M059J (cell line): ENCODE measurements around the gene TSKS. TPM values are rescaled to one million over a fixed set of nuclear protein-coding genes. Genes with fewer than 3 reads are reported as not detected.

ENCODE experiments used
- DNase-seq: peaks from one replicate; pipeline ENCODE4 v3.0.0-alpha.2; 2012; ENCODE audit warnings: low read depth
- total RNA-seq: library from RNA; depleted of rRNA; stranded (reverse); fragments of >200 nt; shearing (Covaris generic); gene quantifications from 2 replicates; pipeline ENCODE4 v1.2.3, GENCODE V29; 2014; rRNA removed

Gene TSKS, protein sequence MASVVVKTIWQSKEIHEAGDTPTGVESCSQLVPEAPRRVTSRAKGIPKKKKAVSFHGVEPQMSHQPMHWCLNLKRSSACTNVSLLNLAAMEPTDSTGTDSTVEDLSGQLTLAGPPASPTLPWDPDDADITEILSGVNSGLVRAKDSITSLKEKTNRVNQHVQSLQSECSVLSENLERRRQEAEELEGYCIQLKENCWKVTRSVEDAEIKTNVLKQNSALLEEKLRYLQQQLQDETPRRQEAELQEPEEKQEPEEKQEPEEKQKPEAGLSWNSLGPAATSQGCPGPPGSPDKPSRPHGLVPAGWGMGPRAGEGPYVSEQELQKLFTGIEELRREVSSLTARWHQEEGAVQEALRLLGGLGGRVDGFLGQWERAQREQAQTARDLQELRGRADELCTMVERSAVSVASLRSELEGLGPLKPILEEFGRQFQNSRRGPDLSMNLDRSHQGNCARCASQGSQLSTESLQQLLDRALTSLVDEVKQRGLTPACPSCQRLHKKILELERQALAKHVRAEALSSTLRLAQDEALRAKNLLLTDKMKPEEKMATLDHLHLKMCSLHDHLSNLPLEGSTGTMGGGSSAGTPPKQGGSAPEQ
- not detected in 2 replicates for total RNA-seq

DNA sequence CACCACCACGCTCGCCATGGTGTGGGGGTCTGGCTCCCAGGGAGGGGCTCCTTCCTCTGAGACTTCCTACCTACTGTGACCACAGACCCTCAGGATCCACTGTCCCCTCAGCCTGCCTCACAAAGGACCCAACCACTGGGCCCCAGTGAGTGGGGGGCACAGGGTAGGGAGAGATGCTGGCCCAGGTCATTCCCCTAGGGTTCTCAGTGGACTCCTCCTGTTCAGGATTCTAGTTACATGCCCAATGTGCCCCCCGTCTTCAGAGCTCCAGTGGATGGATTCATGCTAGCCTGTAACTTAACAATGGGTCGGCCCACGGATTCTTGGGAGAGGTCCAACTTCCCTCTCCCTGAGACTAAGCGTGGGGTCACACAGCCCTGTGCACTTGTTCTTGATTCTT is at the start of gene TSKS:
TSKS (minus strand) TSS at position 77 of the 400 bp plus-strand sequence; CDS start at position 18, 59 bp downstream.
- no peak for DNase-seq

DNA sequence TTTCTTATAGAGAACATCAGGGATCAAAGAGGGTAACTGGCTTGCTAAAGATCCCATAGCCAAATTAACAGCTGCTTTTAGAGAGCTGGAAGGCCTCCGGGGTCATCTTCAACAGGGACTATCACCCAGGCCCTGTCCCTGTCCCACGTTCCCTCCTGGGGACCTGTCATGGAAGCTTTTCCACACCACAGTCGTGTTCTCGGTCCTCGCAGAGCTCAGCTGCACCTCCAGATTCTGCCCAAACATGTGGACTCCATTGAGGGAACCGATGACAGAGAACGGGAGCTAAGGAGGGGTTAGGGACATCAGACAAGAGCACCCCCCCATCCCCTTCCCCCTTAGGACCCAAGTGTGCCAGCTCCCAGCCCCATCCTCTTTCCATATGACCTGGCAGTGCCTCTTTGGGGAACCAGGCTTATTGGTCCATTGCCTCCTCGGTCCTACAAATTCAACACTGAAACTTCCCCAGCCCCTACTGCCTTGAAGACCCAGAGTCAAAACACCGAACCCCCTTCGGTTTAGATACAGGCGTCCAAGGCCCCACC is 49.4 kb upstream of the TSKS start:
- no peak for DNase-seq

DNA sequence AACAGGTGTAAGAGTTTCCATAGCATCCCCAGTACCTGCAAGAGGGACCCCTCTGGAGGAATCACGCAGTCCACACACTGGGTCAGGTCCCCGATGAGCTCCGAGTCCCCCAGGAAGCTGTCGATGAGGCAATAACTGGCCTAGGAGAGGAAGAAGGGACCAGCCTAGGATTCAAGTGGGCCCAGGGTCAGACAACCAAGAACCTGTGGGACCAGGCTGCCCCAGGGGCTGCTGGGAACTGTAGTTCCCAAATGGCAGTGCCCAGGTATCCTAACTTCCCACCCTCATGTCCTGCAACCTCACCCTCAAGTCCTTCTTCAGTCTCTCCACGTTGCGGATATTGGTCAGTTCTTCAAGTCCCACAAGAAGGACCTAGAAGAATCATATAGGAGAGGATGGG is 48.2 kb upstream of the TSKS start:
- DNase-seq, result no peak

DNA sequence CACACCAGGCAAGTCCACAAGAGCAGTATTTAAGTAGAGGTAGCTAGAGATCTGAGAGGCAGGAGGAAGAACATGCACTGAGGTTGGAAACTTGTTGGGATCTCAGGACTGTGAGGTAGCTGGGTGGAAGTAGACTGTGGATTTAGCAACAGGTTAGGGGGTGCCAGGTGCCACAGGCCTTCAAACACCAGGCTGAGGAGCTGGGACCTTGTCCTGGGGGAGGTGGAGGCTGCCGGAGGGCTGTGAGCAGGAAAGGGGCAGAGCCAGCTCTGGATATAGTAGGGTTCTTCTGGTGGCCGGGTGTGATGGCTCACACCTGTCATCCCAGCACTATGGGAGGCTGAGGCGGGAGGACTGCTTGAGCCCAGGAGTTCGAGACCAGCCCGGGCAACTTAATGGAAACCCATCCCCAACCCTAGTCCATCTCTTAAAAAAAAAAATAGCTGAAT is 46.9 kb upstream of the TSKS start:
- DNase-seq, result no peak

DNA sequence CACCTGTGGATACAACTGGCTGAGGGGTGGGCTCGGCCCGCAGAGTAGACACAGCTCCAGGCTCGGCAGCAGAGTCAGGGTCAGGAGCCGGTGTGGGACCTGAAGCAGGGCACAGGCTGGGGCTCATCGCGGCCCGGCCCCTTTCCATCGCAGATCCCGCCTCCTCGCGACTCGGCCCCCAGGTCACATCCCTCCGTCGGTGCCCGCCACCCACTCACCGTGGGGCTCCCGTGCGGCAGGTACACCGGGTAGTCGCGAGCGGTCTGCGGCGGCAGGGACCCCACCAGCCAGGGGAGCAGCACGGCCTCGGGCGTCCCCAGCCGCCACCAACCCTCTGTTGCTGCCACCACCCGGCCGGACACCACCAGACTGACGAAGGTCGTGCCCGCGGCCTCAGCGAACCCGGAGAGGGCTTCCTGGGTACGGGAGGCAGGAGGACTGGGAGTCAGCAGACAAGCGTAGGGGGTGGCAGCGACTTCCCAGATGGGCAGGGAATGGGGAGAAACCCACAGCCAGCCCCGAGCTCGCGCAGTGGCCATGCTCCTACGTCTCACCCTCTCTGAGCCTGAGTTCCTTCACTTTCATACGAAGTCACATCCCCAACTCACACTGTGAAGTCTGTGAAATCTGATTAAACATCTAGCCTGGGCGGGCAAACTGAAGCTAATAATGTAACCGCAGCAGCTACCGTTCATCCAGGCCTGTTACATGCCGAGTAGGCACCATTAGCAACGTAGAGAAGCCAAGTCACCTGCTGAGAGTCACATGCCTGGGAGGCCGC is 46.2 kb upstream of the TSKS start:
- no peak for DNase-seq

DNA sequence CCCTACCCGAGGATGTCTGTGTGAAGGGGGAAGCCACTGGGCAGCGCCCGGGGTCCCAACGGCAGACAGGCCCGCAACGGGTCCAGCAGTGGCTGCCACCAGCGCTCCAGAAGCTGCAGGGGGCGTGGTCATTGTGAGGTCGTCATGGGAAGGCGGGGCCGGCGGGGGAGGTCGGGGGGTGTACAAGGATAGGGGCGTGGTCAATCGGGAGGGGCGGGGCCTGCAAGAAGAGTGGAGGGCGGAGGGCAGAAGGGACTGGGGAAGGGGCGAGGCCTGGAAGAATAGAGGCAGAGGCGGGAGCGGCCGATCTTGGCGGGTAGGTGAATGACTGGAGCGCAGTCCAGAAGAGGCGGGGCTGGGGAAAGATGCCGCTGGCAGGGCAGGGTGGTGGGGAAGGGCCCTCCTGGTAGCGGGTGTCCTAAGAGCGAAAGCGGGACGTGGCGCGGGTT is 45.6 kb upstream of the TSKS start:
- DNase-seq, result peak; percentile 55

DNA sequence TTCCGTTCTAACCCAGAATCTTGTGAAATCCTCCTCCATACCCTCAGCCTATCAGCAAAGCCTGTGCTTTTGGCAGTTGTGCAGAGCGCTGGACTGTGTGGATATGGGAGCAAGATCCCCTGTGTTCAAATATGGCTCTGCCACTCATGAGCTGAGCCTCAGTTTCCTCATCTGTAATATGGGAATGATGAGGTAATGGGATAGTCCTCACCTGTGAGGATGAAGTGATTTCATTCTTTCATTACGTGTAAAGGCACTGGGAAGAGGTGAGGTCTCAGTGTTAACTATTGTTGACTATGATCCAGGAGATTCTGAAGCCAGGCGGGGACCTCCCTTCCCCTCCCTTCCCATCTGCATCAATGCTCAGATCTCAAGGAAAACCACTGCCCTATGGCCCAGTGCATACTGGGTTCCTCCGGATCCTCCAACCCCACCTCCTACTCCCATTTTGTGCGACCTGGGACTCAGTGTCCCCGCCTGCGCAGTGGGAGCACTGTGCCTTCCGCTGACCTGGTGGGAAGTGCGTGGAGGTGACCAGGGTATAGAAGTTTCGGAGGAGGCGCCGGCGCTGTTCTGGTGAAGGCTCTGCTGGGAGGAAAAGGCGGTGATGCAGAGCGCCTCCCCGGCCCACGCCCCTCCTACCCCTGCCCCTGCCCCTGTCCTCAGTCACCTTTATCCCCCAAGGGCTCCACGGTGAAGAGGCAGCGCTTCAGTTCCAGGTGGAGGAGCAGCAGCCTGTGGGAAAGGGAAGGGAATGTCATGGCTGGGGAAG is 45.0 kb upstream of the TSKS start:
- no peak for DNase-seq

DNA sequence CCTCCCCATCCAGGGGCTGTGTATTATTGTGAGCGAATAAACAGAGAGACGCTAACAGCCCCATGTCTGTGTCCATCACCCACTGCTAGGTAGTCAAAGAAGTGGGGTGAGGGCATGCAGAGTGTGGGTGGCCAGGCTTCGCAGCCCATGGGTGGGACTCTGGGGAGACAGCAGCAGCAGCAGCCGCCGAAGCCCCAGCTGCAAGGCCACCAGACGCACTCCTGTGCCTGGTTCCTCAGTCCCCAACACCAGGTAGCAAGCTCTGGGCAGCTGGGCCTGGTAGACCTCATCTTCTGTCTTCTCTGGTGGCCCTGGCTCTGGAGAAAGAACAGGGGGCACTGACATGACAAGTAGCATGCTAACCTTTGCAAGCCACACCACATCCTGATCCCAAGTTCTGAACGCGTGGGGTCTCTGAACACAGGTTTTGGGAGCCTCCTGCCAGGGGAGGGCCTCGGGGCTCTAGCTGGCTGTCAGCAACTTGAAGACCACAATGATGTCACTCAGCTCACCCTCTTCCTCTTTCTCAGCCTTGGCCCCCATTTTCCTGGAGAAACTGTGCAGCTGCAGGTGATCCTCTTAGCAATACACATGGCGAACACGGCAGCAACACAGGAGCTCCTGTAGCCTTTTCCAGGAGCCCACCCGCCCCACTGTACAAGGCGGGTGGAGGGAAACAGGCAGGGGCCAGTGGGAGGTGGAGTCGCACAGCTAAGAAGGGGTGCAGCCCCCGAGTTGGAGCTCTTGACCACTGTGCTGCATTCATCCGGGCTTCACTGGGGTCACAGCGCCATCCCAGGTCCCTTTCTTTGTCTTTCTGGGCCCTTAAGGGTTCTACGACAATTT is 44.2 kb upstream of the TSKS start:
- no peak for DNase-seq

DNA sequence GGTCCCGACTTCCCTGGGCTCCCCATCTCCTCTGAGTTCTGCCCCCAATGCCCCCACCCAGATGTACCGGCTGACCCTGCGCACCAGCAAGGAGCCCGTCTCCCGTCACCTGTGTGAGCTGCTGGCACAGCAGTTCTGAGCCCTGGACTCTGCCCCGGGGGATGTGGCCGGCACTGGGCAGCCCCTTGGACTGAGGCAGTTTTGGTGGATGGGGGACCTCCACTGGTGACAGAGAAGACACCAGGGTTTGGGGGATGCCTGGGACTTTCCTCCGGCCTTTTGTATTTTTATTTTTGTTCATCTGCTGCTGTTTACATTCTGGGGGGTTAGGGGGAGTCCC is 43.5 kb upstream of the TSKS start:
- no peak for DNase-seq

DNA sequence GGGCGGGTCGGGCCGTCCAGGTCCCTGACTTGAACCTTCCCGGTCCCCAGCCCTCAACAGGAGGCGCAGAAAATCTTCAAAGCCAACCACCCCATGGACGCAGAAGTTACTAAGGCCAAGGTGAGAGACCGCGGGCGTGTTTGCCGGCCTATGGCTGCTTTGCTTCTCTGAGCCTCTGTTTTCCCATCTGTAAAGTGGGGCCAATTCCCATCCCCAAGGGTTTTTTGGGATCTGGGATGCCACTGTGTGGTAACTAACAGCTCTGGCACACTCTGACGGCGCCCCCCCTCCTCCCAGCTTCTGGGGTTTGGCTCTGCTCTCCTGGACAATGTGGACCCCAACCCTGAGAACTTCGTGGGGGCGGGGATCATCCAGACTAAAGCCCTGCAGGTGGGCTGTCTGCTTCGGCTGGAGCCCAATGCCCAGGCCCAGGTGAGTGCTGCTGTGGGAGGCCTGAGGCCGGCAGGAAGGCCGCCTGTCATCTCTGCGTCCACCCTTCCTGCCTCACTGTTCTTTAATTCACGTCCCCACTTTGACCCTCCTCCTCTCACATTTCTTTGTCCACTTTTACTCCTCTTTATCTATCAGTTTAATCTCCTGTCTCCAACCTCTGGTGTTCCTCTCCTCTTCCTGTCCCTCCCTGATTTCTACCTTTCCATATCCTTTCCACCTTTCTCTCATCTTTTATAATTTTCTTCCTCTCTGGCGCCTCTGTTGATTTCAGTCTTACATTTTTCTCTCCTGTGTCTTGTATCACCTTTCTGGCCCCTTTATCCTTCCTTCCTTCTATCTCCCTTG is 42.9 kb upstream of the TSKS start:
- DNase-seq, result no peak

DNA sequence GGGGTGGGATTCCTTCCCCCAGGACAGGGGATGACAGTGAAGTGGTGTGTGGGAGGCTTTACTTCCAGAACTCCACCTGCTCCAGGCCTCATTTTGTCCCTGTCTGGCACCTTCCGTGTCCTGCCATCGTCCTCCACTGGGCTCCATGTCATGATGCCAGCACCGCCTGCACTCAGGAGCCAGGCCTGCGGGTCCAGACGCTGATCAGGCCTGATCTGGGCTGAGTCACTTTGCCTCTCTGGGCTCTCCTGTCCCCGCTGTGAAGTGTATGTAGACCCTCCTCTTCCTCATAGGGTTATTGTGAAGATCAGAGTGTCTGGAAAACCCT is 40.4 kb upstream of the TSKS start:
- DNase-seq, result no peak

DNA sequence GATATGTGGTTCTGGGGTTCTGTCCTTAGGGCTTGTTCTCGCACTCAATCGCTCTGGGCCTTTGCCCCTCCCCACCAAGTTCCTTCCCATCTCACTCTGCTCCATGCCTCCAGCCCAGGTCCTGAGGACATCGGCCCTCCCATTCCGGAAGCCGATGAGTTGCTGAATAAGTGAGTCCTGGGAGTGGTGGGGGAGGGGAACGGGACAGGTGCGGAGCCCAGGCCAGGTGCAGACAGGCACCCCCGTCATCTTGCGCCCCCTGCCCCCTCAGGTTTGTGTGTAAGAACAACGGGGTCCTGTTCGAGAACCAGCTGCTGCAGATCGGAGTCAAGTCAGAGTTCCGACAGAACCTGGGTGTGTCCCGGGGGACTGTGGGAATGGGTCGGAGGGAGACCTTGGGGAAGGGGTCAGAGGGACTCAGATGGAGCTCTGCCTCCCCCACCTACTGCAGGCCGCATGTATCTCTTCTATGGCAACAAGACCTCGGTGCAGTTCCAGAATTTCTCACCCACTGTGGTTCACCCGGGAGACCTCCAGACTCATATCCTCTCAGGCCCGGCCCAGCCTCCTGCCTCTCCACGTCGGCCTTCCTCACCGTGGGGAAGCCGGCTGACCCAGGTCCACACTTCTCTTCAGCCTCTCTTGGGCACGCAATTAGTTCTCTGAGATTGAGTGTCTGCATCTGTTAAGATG is 39.9 kb upstream of the TSKS start:
- no peak for DNase-seq

DNA sequence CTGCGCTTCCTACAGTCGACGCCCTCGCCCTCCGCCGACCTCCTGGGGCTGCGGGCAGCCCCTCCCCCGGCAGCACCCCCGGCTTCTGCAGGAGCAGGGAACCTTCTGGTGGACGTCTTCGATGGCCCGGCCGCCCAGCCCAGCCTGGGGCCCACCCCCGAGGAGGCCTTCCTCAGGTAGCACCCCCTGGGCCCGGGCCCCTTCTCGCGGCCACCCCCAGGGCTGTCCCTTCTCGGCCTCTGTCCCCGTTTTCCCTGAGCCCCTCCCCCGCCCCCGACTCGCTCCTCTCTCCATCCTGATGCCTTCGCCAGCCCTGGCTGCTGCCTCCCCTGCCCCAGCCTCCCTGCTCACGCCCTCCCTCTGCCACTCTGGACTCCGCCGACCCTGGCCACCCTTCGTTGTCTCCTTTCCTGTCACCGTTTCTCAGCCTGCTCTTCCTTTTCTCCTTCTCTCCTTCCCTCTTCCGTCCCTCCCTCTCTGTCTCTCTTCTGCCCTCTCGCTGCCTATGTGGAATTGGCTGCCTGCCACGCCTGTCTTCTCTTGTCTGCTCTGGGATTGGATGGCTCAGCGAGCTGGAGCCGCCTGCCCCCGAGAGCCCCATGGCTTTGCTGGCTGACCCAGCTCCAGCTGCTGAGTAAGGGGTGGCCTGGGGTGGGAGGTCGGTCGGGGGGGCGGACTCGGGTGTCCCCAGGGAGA is 39.0 kb upstream of the TSKS start:
- no peak for DNase-seq

DNA sequence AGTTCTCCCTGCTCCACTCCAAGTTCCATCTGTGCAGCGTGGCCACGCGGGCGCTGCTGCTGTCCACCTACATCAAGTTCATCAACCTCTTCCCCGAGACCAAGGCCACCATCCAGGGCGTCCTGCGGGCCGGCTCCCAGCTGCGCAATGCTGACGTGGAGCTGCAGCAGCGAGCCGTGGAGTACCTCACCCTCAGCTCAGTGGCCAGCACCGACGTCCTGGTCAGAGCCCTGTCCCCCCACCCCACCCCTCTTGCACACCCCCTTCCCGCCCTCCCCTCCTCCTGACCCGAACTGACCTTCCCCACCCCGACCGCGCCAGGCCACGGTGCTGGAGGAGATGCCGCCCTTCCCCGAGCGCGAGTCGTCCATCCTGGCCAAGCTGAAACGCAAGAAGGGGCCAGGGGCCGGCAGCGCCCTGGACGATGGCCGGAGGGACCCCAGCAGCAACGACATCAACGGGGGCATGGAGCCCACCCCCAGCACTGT is 38.3 kb upstream of the TSKS start:
- DNase-seq, result no peak

DNA sequence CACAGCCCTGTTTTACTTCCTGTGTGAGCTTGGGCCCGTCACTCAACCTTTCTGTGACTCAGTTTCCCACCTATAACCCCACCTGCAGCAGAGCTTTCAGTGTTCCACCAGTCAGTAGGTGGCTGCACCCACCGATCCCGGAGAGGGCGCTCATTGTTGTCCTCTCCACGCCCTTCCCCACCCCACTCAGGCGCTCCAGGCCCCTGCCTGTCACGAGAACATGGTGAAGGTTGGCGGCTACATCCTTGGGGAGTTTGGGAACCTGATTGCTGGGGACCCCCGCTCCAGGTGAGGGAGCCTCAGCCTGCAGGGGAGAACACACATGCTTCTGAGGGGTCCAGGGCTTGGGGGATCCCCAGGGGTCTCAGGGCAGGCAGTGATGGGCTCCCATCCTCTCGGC is 37.7 kb upstream of the TSKS start:
- DNase-seq, result no peak

DNA sequence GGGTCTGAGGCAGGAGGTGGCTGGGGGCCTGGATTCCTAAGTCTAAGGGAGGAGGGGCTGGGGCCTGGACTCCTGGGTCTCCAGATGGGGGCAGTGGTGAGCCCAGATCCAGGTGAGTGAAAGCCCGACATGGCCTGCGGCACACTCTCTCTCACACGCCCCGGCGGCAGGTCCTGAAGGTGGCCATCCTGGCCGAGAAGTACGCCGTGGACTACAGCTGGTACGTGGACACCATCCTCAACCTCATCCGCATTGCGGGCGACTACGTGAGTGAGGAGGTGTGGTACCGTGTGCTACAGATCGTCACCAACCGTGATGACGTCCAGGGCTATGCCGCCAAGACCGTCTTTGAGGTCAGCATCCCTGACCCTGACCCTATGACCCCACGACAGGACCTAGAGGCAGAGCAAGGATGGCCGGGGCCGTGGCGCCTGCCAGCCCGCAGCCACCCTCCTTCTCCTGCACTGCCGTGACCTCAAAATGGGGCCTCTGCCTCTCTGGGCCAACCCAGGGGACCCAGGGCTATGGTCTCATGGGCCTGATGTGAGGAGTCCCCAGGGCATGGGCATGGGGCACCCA is 36.8 kb upstream of the TSKS start:
- no peak for DNase-seq

DNA sequence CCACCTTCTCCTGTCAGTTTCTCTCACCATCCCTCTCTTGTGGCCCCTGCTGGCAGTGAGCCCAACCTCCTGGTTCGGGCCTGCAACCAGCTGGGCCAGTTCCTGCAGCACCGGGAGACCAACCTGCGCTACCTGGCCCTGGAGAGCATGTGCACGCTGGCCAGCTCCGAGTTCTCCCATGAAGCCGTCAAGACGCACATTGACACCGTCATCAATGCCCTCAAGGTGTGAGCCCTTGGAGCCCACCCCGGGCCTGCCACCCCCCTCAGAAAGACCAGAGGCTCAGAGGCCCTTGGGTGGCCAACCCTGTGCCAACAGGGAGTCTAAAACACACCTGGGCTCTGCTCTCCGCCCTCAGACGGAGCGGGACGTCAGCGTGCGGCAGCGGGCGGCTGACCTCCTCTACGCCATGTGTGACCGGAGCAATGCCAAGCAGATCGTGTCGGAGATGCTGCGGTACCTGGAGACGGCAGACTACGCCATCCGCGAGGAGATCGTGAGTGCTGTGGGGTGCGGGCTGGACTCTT is 36.2 kb upstream of the TSKS start:
- no peak for DNase-seq

DNA sequence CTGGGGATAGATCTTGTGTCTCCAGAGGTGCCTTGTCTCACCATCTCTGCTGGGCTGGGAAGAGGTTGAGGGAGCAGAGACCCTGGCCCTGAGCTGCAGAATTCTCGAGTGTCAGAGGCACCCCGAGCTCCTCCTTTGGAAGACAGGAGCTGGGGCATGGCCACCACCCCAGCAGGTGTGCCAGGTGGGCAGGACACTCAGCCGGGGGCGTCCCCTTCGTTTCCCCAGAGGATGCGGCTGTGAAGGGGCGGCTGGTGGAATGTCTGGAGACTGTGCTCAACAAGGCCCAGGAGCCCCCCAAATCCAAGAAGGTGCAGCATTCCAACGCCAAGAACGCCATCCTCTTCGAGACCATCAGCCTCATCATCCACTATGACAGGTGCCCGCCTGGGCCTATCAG is 35.5 kb upstream of the TSKS start:
- no peak for DNase-seq
